A673 (cell line): ENCODE measurements around the gene DPP10. TPM values are rescaled to one million over a fixed set of nuclear protein-coding genes. Genes with fewer than 3 reads are reported as not detected.
"Not testable (repeated sequence)": the region's sequence is repeated elsewhere in the genome, so short reads cannot be mapped to it uniquely, and the experiment has no call there.

Experiments
- BruUV-seq: library from RNA; stranded (reverse); fragments of 400-500 nt; replicated peaks from 2 replicates; lab custom pipeline; 2021; lab: Mats Ljungman, UMichigan
- CTCF ChIA-PET: fragments of 300-600 bp; sonication (Branson Sonifier 250); formaldehyde crosslinking; loops from one replicate; lab custom pipeline; 2022; ENCODE audit warnings: antibody characterized with exemption; lab: Charles Lee
- POLR2A ChIA-PET: fragments of 300-600 bp; sonication (Branson Sonifier 250); formaldehyde crosslinking; loops from one replicate; lab custom pipeline; 2022; ENCODE audit warnings: antibody characterized with exemption; ENCODE audit not compliant: low non-redundant PET; lab: Charles Lee
- DNase-seq: peaks from one replicate; pipeline ENCODE4 v3.0.0-alpha.2; 2015; ENCODE audit warnings: low spot score
- H3K27ac ChIP-seq: fragments of 200-600 bp; sonication (generic); 2 replicates; pipeline ENCODE4 v1.5.1; 2016; ENCODE audit warnings: mixed run types, low read depth, mild to moderate bottlenecking, mixed read lengths, antibody characterized with exemption, low read length; ENCODE audit not compliant: poor library complexity, severe bottlenecking
- H3K27me3 ChIP-seq: fragments of 200-600 bp; sonication (generic); replicated peaks from 2 replicates; pipeline ENCODE4 v1.6.1; 2017; ENCODE audit warnings: mixed run types, low read depth, mild to moderate bottlenecking, mixed read lengths, antibody characterized with exemption, low read length; ENCODE audit not compliant: insufficient read depth, poor library complexity
- H3K36me3 ChIP-seq: fragments of 200-600 bp; sonication (generic); 2 replicates; pipeline ENCODE4 v1.6.1; 2016; ENCODE audit warnings: mixed run types, mild to moderate bottlenecking, mixed read lengths, antibody characterized with exemption, low read length; ENCODE audit not compliant: insufficient read depth, poor library complexity, severe bottlenecking
- H3K4me1 ChIP-seq: fragments of 200-600 bp; sonication (generic); 2 replicates; pipeline ENCODE4 v1.6.1; 2017; ENCODE audit warnings: mixed run types, mild to moderate bottlenecking, mixed read lengths, antibody characterized with exemption, low read length; ENCODE audit not compliant: insufficient read depth, poor library complexity, severe bottlenecking
- H3K4me3 ChIP-seq: fragments of 200-600 bp; sonication (generic); 2 replicates; pipeline ENCODE4 v1.5.1; 2016; ENCODE audit warnings: low read depth, mixed run types, mild to moderate bottlenecking, mixed read lengths, low read length; ENCODE audit not compliant: poor library complexity, severe bottlenecking
- H3K9me3 ChIP-seq: fragments of 200-600 bp; sonication (generic); 2 replicates; pipeline ENCODE4 v1.6.1; 2016; ENCODE audit warnings: mixed run types, low read depth, mild to moderate bottlenecking, mixed read lengths, antibody characterized with exemption, low read length; ENCODE audit not compliant: poor library complexity, severe bottlenecking
- EZH2 ChIP-seq: fragments of 200-600 bp; sonication (generic); IDR thresholded peaks from 2 replicates; pipeline ENCODE4 v1.6.1; 2017; ENCODE audit warnings: borderline replicate concordance, low read depth, mild to moderate bottlenecking, mixed read lengths, antibody characterized with exemption, low read length; ENCODE audit not compliant: poor library complexity, severe bottlenecking
- intact Hi-C: fragments of 100-400 bp; cut with micrococcal nuclease; formaldehyde crosslinking; loops from one replicate; pipeline ENCODE4 v1.10.0; 2022; ENCODE audit not compliant: unreplicated experiment
- total RNA-seq: library from RNA; stranded (reverse); gene quantifications from 2 replicates; pipeline ENCODE4 v1.2.3, GENCODE V29; 2021
- TF ChIP-seq, protein P1 (sequence below): fragments of 300-800, 200-600 bp; sonication (generic); conservative IDR thresholded peaks from 2 replicates; pipeline ENCODE4 v1.5.1; 2017; ENCODE audit warnings: low read depth, mild to moderate bottlenecking, antibody characterized with exemption, low read length, moderate library complexity, mixed read lengths

DPP10 gene
- total RNA-seq, 1 experiment from 2014 or later, result not detected

DNA sequence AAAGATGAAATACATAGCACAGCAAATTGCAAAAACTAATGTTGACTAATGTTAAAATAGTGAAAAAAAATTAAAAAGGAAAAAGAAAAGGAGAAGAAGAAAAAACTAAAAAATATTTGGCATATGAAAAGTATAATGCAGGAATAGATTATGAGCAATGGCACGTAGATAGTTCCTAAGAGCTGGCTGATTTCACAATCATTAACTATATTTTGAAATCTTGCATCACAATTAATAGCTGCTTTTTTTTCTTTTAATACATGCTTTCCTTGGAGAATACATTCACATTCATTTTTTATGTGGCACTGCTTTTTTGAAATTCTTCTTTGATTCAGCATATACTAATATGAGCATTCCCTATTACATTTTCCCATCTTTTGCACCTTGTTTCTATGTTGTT lies 299.8 kb downstream of the DPP10 start:
- ChIA-PET CTCF (no interaction called here), POLR2A (no interaction called here)
- Histone ChIP-seq H3K27ac (no peak overlapping the region), H3K4me1 (no peaks in the 10 kb centered on the region), H3K4me3 (no peak overlapping the region), H3K36me3 (no peaks in the 10 kb centered on the region), H3K27me3 (no peaks in the 10 kb centered on the region), H3K9me3 (no peaks in the 10 kb centered on the region)
- intact Hi-C loops, result no loop called here
- DNase-seq, result no peak
- no TSS peak for BruUV-seq
- TF ChIP-seq, protein P1, sequence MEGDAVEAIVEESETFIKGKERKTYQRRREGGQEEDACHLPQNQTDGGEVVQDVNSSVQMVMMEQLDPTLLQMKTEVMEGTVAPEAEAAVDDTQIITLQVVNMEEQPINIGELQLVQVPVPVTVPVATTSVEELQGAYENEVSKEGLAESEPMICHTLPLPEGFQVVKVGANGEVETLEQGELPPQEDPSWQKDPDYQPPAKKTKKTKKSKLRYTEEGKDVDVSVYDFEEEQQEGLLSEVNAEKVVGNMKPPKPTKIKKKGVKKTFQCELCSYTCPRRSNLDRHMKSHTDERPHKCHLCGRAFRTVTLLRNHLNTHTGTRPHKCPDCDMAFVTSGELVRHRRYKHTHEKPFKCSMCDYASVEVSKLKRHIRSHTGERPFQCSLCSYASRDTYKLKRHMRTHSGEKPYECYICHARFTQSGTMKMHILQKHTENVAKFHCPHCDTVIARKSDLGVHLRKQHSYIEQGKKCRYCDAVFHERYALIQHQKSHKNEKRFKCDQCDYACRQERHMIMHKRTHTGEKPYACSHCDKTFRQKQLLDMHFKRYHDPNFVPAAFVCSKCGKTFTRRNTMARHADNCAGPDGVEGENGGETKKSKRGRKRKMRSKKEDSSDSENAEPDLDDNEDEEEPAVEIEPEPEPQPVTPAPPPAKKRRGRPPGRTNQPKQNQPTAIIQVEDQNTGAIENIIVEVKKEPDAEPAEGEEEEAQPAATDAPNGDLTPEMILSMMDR, result no peak
- TF ChIP-seq EZH2, result no peak

DNA sequence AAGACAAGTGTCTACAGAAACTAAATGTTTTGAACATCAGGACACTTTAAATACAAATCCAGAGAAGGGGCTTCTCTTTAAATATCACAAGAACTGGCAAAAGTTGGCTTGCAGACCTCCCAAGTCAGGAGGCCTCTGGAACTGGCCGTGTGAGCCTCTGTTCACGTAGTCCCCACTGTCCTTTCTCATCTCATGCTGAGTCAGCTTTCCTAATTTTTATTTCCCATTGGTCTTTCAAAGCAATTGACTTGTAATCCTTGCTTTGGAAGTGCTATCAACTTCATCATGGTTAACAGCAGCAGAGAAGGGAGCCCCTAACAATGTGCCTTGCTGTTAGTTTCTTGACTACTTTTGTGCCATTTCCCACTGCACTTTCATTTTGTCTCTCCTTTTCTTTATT lies 303.3 kb downstream of the DPP10 start:
- ChIA-PET POLR2A (no interaction called here), CTCF (no interaction called here)
- no peak overlapping the region for H3K4me3 ChIP-seq
- intact Hi-C loops, result no loop called here
- no peaks in the 10 kb centered on the region for H3K4me1 ChIP-seq
- no peaks in the 10 kb centered on the region for H3K36me3 ChIP-seq
- no peaks in the 10 kb centered on the region for H3K9me3 ChIP-seq
- no TSS peak for BruUV-seq
- TF ChIP-seq, protein P1, result no peak
- no peak for TF ChIP-seq EZH2
- H3K27ac ChIP-seq, result no peak overlapping the region
- no peaks in the 10 kb centered on the region for H3K27me3 ChIP-seq
- DNase-seq, result no peak

DNA sequence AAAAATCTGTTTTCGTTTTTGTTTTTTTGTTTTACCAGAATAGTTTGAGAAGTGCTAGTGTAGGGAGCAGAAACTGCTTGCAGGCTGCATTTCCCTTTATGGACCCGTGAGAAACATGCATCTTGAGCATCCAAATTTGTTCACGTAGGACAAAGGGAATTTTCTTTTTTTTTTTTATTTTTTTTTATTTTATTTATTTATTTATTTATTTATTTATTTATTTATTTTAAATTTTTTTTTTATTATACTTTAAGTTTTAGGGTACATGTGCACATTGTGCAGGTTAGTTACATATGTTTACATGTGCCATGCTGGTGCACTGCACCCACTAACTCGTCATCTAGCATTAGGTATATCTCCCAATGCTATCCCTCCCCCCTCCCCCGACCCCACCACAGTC lies 305.7 kb downstream of the DPP10 start:
- H3K27ac ChIP-seq, result not testable (repeated sequence)

DNA sequence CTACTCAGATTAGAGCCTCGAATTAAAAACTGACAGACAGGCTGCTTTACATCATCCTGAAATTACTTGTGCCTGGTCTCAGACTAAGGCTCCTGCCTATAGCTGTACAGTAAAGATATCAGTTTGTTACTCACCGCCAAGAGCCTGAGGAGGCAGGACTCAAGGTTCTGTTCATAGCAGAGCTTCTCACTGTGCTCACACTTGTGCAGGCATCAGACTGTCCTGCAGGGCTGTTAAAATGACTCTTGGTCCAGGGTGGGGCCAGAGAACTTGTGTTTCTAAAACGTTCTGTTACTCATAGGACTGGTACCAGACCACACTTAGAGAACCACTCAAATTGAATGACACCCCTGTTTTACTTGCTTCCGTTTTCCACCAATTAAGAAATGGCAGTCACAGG lies 310.0 kb downstream of the DPP10 start:
- DNase-seq, result no peak
- intact Hi-C loops, result no loop called here
- no peak for TF ChIP-seq EZH2
- no TSS peak for BruUV-seq
- no peaks in the 10 kb centered on the region for H3K27me3 ChIP-seq
- H3K9me3 ChIP-seq, result no peaks in the 10 kb centered on the region
- H3K4me3 ChIP-seq, result no peak overlapping the region
- H3K4me1 ChIP-seq, result no peaks in the 10 kb centered on the region
- CTCF ChIA-PET, result no interaction called here
- no peak overlapping the region for H3K27ac ChIP-seq
- H3K36me3 ChIP-seq, result no peaks in the 10 kb centered on the region
- POLR2A ChIA-PET, result no interaction called here

More for the DNA sequence above, 305.7 kb downstream of the DPP10 start:
- intact Hi-C loops, H3K4me1 ChIP-seq, H3K27me3 ChIP-seq, H3K9me3 ChIP-seq, BruUV-seq, POLR2A ChIA-PET, H3K36me3 ChIP-seq, DNase-seq, H3K4me3 ChIP-seq, CTCF ChIA-PET: not testable (repeated sequence)
